Measurements from ENCODE around the gene TMEM240. TPM values are rescaled to one million over a fixed set of nuclear protein-coding genes. Genes with fewer than 3 reads are reported as not detected.
A peak's percentile ranks its signal among the peaks of the same experiment; 100 is the strongest.
"Not testable (repeated sequence)": the region's sequence is repeated elsewhere in the genome, so short reads cannot be mapped to it uniquely, and the experiment has no call there.

TMEM240 gene
- total RNA-seq, 2 donors from 2014 or later: 0.41 to 0.58 TPM

DNA sequence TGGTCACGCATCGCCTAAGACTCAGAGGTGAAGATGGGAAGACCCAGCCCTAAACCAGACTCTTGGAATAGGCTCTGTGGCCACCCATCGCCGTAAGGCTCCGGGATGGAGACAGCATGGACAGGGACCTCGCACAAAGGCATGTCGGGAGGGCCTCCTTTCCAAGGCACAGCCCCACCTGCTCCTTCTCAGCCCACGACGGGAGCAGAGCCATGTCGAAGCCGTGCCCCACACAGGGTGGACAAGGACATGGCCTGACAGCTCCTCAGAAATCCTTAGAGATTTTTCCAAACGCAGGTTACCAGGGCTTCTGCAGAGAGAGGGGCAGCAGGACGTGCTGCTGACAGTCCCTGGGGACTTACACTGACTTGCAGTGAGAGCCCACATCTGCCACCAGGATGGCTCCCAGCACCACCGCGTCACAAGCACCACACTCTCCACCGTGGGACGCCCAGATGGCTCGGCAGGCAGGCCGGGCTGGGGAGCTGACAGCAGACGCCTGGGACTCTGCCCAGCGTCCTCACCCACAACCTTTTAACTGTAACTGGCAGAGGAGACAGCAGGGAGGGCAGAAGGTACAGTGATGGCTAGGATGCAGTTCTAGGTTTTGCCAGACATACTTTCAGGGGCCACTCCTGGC, 22.3 kb upstream of the TMEM240 start:
- Mint-ChIP-seq H3K36me3 (peaks cover 4 to 25% of the 10 kb centered on the region in 2 donors), H3K27ac (peak overlapping the region in 1 of 2 donors; percentile 37), H3K9me3 (no peaks in the 10 kb centered on the region)
- no peak for ATAC-seq
- no peak for DNase-seq (ENCODE audit: low spot score in 2 of 2)

DNA sequence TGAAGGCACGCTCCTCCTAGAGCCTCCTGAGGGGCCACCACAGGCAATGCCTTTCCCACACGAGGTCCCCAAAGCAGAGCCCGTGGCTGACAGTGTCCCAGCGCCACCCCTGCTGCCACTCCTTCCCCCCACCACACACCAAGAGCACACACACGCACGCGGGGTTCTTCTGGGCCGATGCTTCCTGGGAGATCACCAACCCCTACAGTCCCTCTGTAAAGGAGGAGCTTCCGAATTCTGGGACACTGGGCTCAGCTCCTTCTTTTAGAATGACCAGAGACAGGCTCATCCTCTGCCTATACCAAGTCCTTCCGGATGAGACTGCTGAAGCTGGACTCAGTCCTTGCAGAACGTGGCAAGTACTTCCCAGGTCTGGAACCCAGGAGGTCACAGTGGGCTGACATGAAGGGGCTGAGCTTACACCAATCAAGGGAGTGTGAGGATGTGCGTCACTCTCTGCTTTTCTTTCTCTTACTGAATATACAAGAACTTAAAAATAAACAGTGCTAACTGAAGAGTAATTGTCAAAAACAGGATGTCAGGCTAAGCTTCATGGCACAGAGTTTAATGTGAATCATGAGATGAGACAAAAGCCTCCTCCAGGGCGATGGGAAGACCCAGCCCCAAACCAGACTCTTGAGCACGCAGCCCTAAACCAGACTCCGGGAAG, 21.5 kb upstream of the TMEM240 start:
- ATAC-seq: no peak
- Mint-ChIP-seq H3K36me3 (peaks cover 4 to 25% of the 10 kb centered on the region in 2 donors), H3K9me3 (no peaks in the 10 kb centered on the region), H3K27ac (peak overlapping the region; percentile 23 to 79)
- DNase-seq (ENCODE audit: low spot score in 2 of 2): no peak

DNA sequence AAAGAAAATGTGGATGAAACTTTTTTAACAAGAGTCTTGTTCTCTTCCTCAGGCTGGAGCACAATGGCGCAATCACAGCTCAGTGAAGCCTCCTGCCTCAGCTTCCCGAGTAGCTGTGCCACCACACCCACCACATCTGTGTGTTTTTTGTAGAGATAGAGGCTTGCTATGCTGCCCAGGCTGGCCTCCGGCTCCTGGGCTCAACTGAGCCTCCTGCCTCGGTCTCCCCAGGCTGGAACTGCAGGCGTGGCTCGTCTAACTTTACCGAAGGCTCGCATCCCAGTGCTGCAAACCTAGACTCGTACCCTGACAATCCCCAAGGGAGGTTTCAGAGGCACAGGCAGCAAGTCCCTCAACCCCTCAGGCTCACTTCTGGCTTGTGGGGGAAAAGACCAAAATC, 19.8 kb upstream of the TMEM240 start:
- ATAC-seq (no peak), DNase-seq (ENCODE audit: low spot score in 2 of 2) (no peak)
- Mint-ChIP-seq H3K36me3 (peaks cover 4 to 20% of the 10 kb centered on the region in 2 donors), H3K9me3 (no peaks in the 10 kb centered on the region), H3K27ac (peak overlapping the region in 1 of 2 donors; percentile 84)

DNA sequence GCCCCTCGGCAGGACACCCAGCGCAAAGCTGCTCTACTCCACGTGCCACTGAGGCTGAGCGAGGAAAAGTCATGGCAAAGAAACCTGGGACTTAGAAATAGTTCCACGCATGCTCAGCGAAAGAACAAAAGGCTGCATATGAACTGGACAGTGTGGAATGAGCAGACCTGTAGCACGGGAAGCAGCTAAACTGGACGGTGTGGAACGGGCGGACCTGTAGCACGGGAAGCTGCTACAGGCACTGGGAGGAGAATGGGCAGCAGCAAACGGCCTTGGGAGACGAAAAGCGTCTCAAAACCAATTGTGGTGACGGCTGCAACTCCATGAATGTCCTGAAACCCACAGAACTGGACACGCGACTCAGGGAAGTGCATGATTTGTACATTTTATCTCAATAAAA, 18.6 kb upstream of the TMEM240 start:
- Mint-ChIP-seq H3K27ac (peak overlapping the region in 1 of 2 donors; percentile 62), H3K36me3 (peaks cover 0 to 11% of the 10 kb centered on the region in 2 donors), H3K9me3 (no peaks in the 10 kb centered on the region)
- ATAC-seq (no peak), DNase-seq (ENCODE audit: low spot score in 2 of 2) (no peak)

DNA sequence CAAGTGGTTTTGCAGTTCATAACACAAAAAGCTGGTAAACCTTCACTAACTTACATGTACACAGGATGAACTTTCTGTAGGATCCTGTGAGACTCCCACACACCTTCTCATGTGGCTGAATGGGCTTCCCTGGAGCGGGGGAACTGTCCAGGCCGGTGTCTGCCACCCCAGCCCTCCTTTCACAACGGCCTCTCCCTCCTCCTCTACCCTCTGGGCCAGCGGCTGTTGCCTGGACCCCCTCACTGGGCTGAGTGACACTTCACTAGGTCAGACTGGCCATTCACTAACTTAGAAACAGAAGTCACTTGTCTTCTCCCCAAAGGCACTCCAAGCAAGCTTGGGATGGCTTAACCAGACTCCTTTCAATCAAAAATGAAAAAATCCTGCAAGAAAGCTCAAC, 18.2 kb upstream of the TMEM240 start:
- Mint-ChIP-seq H3K9me3 (no peaks in the 10 kb centered on the region), H3K36me3 (peaks cover 0 to 7% of the 10 kb centered on the region in 2 donors), H3K27ac (peak overlapping the region in 1 of 2 donors; percentile 62)
- ATAC-seq (no peak), DNase-seq (ENCODE audit: low spot score in 2 of 2) (no peak)

DNA sequence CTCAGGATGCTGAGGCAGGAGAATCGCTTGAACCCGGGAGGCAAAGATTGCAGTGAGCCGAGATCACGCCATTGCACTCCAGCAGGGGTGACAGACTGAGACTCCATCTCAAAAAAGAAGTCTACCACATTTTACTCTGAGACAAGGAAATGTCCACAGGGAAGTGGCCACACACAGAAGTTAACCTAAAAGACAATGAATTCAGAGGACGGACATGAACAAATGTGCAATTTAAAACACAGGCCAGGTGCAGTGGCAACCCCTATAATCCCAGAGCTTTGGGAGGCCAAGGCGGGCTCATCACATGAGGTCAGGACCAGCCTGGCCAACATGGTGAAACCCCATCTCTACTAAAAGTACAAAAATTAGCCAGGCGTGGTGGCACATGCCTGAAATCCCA, 17.3 kb upstream of the TMEM240 start:
- H3K9me3 Mint-ChIP-seq; DNase-seq (ENCODE audit: low spot score in 2 of 2); H3K36me3 Mint-ChIP-seq; ATAC-seq: not testable (repeated sequence)
- peak overlapping the region in 1 of 2 donors; percentile 51 for H3K27ac Mint-ChIP-seq

DNA sequence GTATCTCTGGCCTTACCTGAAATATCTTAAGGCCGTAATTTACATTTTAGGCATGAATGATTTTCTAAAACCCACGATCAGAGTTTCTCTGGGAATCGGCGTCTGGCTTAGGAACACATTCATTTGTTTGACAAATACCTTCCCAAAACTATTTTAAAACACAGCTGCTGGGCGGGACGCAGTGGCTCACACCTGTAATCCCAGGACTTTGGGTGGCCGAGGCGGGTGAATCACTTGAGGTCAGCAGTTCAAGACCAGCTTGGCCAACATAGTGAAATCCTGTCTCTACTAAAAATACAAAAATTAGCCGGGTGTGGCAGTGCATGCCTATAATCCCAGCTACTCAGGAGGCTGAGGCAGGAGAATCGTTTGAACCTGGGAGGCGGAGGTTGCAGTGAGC, 16.5 kb upstream of the TMEM240 start:
- not testable (repeated sequence) for H3K9me3 Mint-ChIP-seq; H3K36me3 Mint-ChIP-seq; DNase-seq (ENCODE audit: low spot score in 2 of 2); H3K27ac Mint-ChIP-seq; ATAC-seq

DNA sequence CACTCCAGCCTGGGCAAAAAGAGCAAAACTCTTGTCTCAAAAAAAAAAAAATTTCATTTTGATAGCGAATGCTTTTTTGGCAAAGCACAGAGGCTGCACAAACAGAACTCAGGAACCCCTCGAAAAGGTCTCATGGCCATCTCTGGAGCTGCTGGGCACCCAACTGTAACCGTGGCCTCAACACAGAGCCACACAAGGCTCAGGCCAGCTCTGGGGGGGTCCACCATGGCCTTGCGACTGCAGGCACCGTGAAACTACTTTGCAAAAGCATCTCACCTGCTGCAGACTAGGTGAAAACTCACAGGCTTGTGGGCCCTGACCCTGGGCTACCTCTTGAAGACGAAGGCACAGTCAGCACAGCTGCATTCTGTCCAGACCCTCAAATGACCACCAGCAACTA, 16.1 kb upstream of the TMEM240 start:
- no peak overlapping the region for H3K27ac Mint-ChIP-seq
- no peak for ATAC-seq
- peaks cover 0 to 1% of the 10 kb centered on the region in 2 donors for H3K36me3 Mint-ChIP-seq
- no peaks in the 10 kb centered on the region for H3K9me3 Mint-ChIP-seq
- DNase-seq (ENCODE audit: low spot score in 2 of 2): no peak

DNA sequence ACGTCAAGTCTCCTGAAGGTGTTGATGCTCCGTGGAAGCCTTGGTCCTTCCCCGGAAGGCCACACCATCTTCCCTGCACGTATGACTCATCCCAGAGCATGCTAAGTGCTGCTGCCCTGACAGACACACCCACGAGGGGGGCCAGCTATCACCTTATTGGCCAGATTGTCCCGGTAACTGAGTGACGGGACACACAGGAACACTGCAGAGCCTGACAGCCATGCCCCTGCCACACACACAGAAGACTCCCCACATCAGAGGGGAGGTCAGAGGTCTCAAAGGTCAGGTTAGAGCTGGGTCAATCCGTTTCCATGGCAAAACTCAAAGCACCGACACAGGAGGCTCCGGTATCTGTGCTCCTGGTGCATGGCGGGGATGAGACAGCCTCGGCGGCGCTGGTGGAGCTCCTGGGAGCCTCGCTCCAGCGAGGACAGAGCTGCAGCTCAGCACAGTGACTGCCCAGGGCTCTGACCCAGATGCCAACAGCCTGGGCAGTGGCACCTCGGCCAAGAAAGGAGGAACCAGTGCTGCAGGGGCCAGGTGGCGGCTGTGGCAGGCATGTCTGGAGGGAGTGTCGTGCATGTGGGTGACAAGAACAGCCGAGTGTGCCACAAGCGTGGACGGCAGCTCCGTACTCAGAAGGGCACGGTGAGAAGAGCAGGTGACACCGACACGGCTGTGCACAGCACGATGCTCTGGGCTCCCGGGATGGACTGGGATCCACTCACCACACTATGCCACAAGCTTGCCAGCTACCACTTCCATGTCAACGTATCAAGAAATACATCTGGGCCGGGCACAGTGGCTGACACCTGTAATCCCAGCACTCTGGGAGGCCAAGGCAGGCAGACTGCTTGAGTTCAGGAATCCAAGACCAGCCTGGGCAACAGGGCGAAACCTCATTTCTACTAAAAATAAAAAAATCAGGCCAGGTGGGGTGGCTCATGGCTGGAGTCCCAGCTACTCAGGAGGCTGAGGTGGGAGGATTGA, 14.8 kb upstream of the TMEM240 start:
- no peaks in the 10 kb centered on the region for H3K9me3 Mint-ChIP-seq
- peak in 1 of 2 donors; percentile 9 for ATAC-seq
- no peak for DNase-seq (ENCODE audit: low spot score in 2 of 2)
- peak overlapping the region; percentile 71 to 94 for H3K27ac Mint-ChIP-seq
- no peaks in the 10 kb centered on the region for H3K36me3 Mint-ChIP-seq

DNA sequence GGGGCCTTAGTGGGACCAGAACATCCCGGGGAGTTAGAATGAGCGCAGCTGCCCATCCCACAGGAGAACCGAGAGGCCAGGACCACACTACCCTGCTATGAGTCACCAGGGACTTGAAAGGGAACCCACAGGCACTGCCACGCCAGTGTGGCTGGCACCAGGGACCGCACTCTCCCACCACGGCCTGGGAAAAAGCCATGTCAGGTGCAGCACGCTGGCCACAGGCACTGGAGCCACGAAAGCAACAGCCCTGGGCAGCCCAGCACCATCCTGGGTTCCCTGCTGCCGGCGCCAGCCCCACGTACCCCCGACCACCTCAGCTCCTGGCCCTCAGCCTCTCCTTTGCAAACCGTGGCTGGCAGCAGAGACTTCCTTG, 14.1 kb upstream of the TMEM240 start:
- no peaks in the 10 kb centered on the region for H3K9me3 Mint-ChIP-seq
- peak overlapping the region; percentile 68 to 71 for H3K27ac Mint-ChIP-seq
- DNase-seq (ENCODE audit: low spot score in 2 of 2): no peak
- H3K36me3 Mint-ChIP-seq: no peaks in the 10 kb centered on the region
- ATAC-seq: peak in 1 of 2 donors; percentile 51

DNA sequence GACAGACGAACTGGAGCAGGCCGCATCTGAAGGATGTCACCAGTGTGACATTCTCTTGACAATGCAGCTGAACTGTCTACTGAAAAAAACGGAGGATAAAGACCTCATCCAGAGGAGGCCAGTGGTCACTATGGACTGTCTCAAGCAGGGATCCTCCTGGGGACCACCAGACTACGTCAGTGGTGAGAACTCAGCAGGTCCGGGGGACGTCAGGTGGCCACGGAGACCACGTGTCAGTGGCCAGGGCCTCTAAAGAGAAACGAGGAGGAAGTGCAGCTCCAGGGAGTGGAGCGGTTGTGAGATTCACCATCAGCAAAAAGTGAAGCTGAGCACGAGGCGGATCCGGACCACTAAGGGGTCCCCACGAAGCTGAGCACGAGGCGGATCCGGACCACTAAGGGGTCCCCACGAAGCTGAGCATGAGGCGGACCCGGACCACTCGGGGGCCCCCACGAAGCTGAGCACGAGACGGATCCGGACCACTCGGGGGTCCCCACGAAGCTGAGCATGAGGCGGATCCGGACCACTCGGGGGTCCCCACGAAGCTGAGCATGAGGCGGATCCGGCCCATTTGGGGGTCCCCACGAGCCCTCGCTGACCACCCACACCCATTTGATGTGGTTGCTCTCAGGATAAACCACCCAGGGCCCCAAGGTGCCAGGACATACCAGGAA, 13.5 kb upstream of the TMEM240 start:
- Mint-ChIP-seq H3K9me3 (no peaks in the 10 kb centered on the region), H3K27ac (no peak overlapping the region), H3K36me3 (no peaks in the 10 kb centered on the region)
- DNase-seq (ENCODE audit: low spot score in 2 of 2) (no peak), ATAC-seq (no peak)

DNA sequence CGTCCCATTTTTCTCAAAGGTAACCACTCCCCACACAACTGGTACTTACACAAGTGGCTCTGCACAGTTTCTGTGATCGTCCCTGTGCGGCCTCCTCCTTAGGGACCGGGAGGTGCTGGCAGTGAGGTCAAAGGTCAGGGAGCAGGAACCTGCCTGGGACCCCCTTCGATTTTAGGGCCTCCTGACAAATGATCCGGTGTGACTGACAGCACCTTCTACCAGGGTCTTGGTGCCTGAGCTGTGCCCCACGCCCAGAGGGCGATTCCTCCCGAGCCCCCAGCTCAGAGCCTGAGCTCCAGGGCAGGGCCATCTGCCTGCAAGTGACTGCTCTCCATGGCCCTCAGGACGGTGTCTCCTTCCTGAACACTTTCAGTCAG, 11.8 kb upstream of the TMEM240 start:
- H3K27ac Mint-ChIP-seq: peak overlapping the region in 1 of 2 donors; percentile 64
- no peak for DNase-seq (ENCODE audit: low spot score in 2 of 2)
- no peak for ATAC-seq
- H3K36me3 Mint-ChIP-seq: no peaks in the 10 kb centered on the region
- no peaks in the 10 kb centered on the region for H3K9me3 Mint-ChIP-seq

DNA sequence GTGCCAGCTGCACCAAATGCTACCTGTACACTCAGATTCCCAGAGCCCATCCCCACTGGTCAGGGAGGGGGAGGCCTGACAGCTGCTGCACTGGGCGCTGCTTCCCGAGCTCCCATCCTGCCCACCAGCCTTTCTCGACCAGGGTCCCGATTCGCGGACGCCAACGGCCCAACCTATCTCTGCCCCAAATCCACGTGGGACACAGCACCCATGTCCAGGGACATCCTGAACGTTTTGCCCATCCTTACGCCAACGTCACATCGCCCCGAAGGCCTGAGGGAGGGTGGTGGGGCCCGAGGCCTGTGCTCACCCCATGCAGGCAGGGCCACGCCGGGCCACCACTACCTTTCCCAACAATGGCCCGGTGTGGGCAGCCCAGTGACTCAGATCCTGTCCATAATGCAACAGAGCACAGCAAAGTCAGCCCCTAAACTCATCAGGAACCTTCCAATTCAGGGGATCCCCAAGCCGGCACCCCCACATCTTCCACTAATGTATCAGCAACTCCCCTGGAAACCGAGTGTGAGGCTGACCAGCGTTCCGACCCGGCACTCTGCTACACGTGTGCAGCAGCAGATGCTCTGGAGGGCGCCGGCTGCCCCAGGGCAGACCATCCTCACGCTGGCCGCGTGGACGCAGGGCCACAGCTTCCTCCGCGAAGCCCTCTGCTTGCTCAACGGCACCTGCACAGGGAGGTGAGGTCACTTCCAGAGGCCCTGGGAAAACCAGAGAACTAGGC, 11.3 kb upstream of the TMEM240 start:
- DNase-seq (ENCODE audit: low spot score in 2 of 2) (no peak), ATAC-seq (no peak)
- Mint-ChIP-seq H3K27ac (peak overlapping the region; percentile 10 to 64), H3K9me3 (no peaks in the 10 kb centered on the region), H3K36me3 (no peaks in the 10 kb centered on the region)

DNA sequence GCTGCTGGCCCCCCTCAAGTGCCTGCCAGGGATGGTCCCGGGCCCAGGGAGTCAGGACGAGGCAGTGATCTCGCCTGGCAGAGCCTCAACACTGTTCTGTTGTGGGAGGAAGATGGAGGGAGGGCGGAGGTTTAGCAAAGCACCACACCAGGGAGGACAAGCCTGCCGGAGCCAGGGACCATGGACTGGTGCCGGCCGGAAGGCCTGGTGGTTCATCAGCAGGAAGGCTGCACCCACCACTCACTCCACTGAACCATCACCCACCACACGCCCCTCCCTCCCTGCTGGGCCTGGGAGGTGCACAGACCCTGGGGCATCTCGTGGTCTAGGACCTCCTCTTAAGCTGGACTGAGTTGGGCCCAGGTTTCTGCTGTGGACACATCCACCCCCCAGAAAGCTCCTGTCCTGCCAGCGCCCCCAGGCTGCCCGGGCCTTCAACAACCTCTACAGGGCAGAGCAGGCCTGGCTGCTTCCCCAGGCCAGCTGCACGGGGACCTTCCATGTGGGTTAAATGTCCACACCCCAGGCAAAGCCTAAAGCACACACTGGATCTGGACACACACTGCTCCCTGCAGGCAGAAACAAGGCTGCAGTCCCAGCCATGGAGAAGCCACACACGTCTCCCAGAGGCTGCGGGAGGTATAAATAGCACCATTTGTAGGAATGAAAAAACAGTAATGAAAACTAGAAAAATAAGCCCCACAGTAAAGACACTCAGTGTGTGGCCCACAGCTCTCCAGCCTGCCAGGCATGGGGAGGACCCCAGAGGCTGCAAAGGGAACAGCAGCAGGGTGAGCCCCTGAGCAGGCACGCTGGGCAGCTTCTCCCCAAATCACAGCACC, 10.4 kb upstream of the TMEM240 start:
- H3K9me3 Mint-ChIP-seq: no peaks in the 10 kb centered on the region
- peak overlapping the region in 1 of 2 donors; percentile 14 for H3K27ac Mint-ChIP-seq
- peak in 1 of 2 donors; percentile 38 for ATAC-seq
- DNase-seq (ENCODE audit: low spot score in 2 of 2): no peak
- no peaks in the 10 kb centered on the region for H3K36me3 Mint-ChIP-seq

DNA sequence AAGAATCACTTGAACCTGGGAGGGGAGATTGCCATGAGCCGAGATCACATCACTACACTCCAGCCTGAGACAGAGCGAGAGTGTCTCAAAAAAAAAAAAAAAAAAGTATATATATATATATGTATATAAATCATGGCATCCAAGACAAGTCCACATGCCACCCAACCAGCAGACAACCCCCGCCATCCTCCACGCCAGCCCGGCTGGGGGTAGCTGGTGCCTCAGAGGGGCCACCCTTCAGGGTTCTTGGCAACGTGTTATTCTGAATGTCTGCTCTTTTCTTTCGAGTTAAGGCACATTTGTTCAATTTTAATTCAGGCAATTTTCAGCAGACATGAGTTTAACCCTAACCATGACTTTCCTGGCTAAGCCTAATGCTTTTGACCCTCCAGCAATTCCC, 9.7 kb upstream of the TMEM240 start:
- DNase-seq (ENCODE audit: low spot score in 2 of 2) (no peak), ATAC-seq (no peak)
- Mint-ChIP-seq H3K9me3 (no peaks in the 10 kb centered on the region), H3K27ac (no peak overlapping the region), H3K36me3 (no peaks in the 10 kb centered on the region)

Measured in activated naive CD4-positive, alpha-beta T cell treated with anti-CD3 and anti-CD28 coated beads, Interleukin-2, amount 50 U/mL, for 72 hours (primary cell).